Uterus (tissue), 4 donors: ENCODE data around the gene PSMB5. TPM values are rescaled to one million over a fixed set of nuclear protein-coding genes. Genes with fewer than 3 reads are reported as not detected.
A peak's percentile ranks its signal among the peaks of the same experiment; 100 is the strongest.

Experiments
- DNase-seq, 2 donors: peaks; one replicate each; pipeline ENCODE4 v3.0.0-alpha.2; 2019 to 2020
- H3K27ac ChIP-seq, 2 donors: fragments of 200-600 bp; sonication (generic); 1 replicate in 1 of 2; 2 replicates in 1 of 2; pipeline ENCODE4 v1.5.1; 2016 to 2018
- H3K27me3 ChIP-seq, 2 donors: fragments of 200-600 bp; sonication (generic); one replicate each; pipeline ENCODE4 v1.5.1; 2018 to 2019; ENCODE audit warnings: control low read depth in 1 of 2
- H3K36me3 ChIP-seq, 2 donors: fragments of 200-600 bp; sonication (generic); one replicate each; pipeline ENCODE4 v1.5.1; 2019; ENCODE audit warnings: control low read depth in 1 of 2
- H3K4me1 ChIP-seq, 2 donors: fragments of 200-600 bp; sonication (generic); one replicate each; pipeline ENCODE4 v1.5.1; 2018 to 2019; ENCODE audit warnings: control low read depth in 1 of 2
- H3K4me3 ChIP-seq, 2 donors: fragments of 200-600 bp; sonication (generic); 1 replicate in 1 of 2; 2 replicates in 1 of 2; pipeline ENCODE4 v1.5.1; 2018 to 2019; ENCODE audit warnings: mild to moderate bottlenecking in 1 of 2
- H3K9me3 ChIP-seq, 2 donors: fragments of 200-600 bp; sonication (generic); one replicate each; pipeline ENCODE4 v1.5.1; 2019; ENCODE audit warnings: control low read depth in 1 of 2
- CTCF ChIP-seq, 4 experiments: fragments of 200-600 bp in 2 of 4; fragments of 450-650 bp in 2 of 4; sonication (generic) in 2 of 4; IDR thresholded peaks; one replicate each; pipeline ENCODE4 v1.5.1; 2016 to 2019; ENCODE audit warnings: antibody characterized with exemption in 4 of 4, mild to moderate bottlenecking in 2 of 4, moderate library complexity in 1 of 4
- POLR2A ChIP-seq, 2 donors: fragments of 450-650 bp; IDR thresholded peaks; one replicate each; pipeline ENCODE4 v1.6.1; 2016; ENCODE audit warnings: antibody characterized with exemption in 2 of 2, mild to moderate bottlenecking in 1 of 2, moderate library complexity in 1 of 2
- intact Hi-C: fragments of 100-400 bp; cut with DNase I; formaldehyde crosslinking; loops from one replicate; pipeline ENCODE4 v1.15.1; 2023; ENCODE audit warnings: low total_unique reads
- total RNA-seq, 4 donors: library from RNA; depleted of rRNA in 3 of 4; stranded (reverse); fragments of >200 nt in 3 of 4; gene quantifications; one replicate each; pipeline versions ENCODE4 v1.1.0 to v1.2.4, GENCODE V29; 2014 to 2023
- donor health status: DM: yes; HTN: yes; CAD: no.

PSMB5 gene
- total RNA-seq, 4 donors from 2014 or later, result 18.4 to 121 (median 92.0) TPM

GRCh38 chr14:23033801-23034497, 751 bp downstream of the PSMB5 start:
- no peak for TF ChIP-seq POLR2A (IDR thresholded peaks at IDR 0.05)
- no peak for TF ChIP-seq CTCF (IDR thresholded peaks at IDR 0.05)
- Histone ChIP-seq H3K36me3 (no peaks in the 10 kb centered on the region), H3K27ac (peak overlapping the region; percentile 90 to 93), H3K9me3 (no peaks in the 10 kb centered on the region), H3K4me1 (peaks cover 0 to 7% of the 10 kb centered on the region in 2 donors), H3K4me3 (peak overlapping the region; percentile 63 to 77), H3K27me3 (no peaks in the 10 kb centered on the region)
- no peak for DNase-seq
- intact Hi-C loops, result no loop called here

- H3K27me3 ChIP-seq, result no peaks in the 10 kb centered on the region
- no peak overlapping the region for H3K27ac ChIP-seq
- H3K36me3 ChIP-seq, result no peaks in the 10 kb centered on the region
- peaks cover 0 to 7% of the 10 kb centered on the region in 2 donors for H3K4me1 ChIP-seq
- no peaks in the 10 kb centered on the region for H3K9me3 ChIP-seq
- no peak for TF ChIP-seq CTCF (IDR thresholded peaks at IDR 0.05)
- DNase-seq, result no peak
- H3K4me3 ChIP-seq, result no peak overlapping the region
- intact Hi-C loops, result no loop called here
These were observed 1.4 kb downstream of the PSMB5 start for GRCh38 chr14:23033251-23033727.

- intact Hi-C loops, result no loop called here
- no peak overlapping the region for H3K4me3 ChIP-seq
- peaks cover 0 to 7% of the 10 kb centered on the region in 2 donors for H3K4me1 ChIP-seq
- no peak for TF ChIP-seq POLR2A (IDR thresholded peaks at IDR 0.05)
- no peak for TF ChIP-seq CTCF (IDR thresholded peaks at IDR 0.05)
- no peak overlapping the region for H3K27ac ChIP-seq
- H3K27me3 ChIP-seq, result no peaks in the 10 kb centered on the region
- no peaks in the 10 kb centered on the region for H3K36me3 ChIP-seq
- DNase-seq, result no peak
- H3K9me3 ChIP-seq, result no peaks in the 10 kb centered on the region
These were observed 3.8 kb downstream of the PSMB5 start for GRCh38 chr14:23030936-23031335.

GRCh38 chr14:23028799-23029198, 5.9 kb downstream of the PSMB5 start:
- Histone ChIP-seq H3K27ac (no peak overlapping the region), H3K36me3 (no peaks in the 10 kb centered on the region), H3K27me3 (no peaks in the 10 kb centered on the region), H3K4me1 (peaks cover 0 to 5% of the 10 kb centered on the region in 2 donors), H3K4me3 (no peak overlapping the region), H3K9me3 (no peaks in the 10 kb centered on the region)
- DNase-seq, result no peak
- intact Hi-C loops, result no loop called here
- TF ChIP-seq CTCF (IDR thresholded peaks at IDR 0.05), result no peak
- TF ChIP-seq POLR2A (IDR thresholded peaks at IDR 0.05), result no peak

GRCh38 chr14:23025151-23025814, 9.4 kb downstream of the PSMB5 start:
- Histone ChIP-seq H3K4me3 (no peak overlapping the region), H3K27ac (no peak overlapping the region), H3K4me1 (no peaks in the 10 kb centered on the region), H3K9me3 (no peaks in the 10 kb centered on the region), H3K36me3 (no peaks in the 10 kb centered on the region), H3K27me3 (no peaks in the 10 kb centered on the region)
- TF ChIP-seq POLR2A (IDR thresholded peaks at IDR 0.05) (no peak), CTCF (IDR thresholded peaks at IDR 0.05) (no peak)
- DNase-seq, result no peak
- intact Hi-C loops, result no loop called here
